SK-N-SH treated with all-trans-retinoic acid at 6 μM for 48 hours (cell line): ENCODE results near the gene MYH9.
"Not testable (repeated sequence)": the region's sequence is repeated elsewhere in the genome, so short reads cannot be mapped to it uniquely, and the experiment has no call there.

ENCODE experiments used
- ATAC-seq: fragments of 200-7000 bp; cut with Tn5 transposase; 3 replicates; pipeline ENCODE4 v1.9.1; 2020; ENCODE audit warnings: mild to moderate bottlenecking, moderate library complexity
- ARNTL ChIP-seq: fragments of 450-650 bp; formaldehyde crosslinking; IDR thresholded peaks from 2 replicates; pipeline ENCODE4 v1.5.0; 2020; ENCODE audit warnings: low read depth, mild to moderate bottlenecking, moderate library complexity, borderline replicate concordance
- BACH2 ChIP-seq: fragments of 250-450 bp; sonication (Bioruptor Pico); IDR thresholded peaks from 2 replicates; pipeline ENCODE4 v1.9.0; 2021; ENCODE audit warnings: mild to moderate bottlenecking, borderline replicate concordance
- CREB5 ChIP-seq: fragments of 250-450 bp; sonication (Bioruptor Pico); IDR thresholded peaks from 2 replicates; pipeline ENCODE4 v1.5.1; 2020; ENCODE audit warnings: low read depth, mild to moderate bottlenecking, moderate library complexity
- CSDC2 ChIP-seq: fragments of 250-450 bp; sonication (Bioruptor Pico); IDR thresholded peaks from 2 replicates; pipeline ENCODE4 v1.5.0; 2020; ENCODE audit warnings: mild to moderate bottlenecking, moderate library complexity
- ESRRG ChIP-seq: fragments of 250-450 bp; sonication (Bioruptor Pico); IDR thresholded peaks from 2 replicates; pipeline ENCODE4 v1.6.1; 2021; ENCODE audit warnings: mild to moderate bottlenecking
- GLIS3 ChIP-seq: fragments of 250-450 bp; sonication (Bioruptor Pico); IDR thresholded peaks from 2 replicates; pipeline ENCODE4 v1.5.0; 2020; ENCODE audit warnings: mild to moderate bottlenecking, moderate library complexity
- ISL1 ChIP-seq: fragments of 250-450 bp; sonication (Bioruptor Pico); IDR thresholded peaks from 2 replicates; pipeline ENCODE4 v2.1.2; 2022; ENCODE audit warnings: mild to moderate bottlenecking, moderate library complexity
- OSR1 ChIP-seq: fragments of 250-450 bp; sonication (Bioruptor Pico); IDR thresholded peaks from 2 replicates; pipeline ENCODE4 v1.8.0; 2022; ENCODE audit warnings: moderate library complexity, mild to moderate bottlenecking, inconsistent platforms
- PATZ1 ChIP-seq: fragments of 250-450 bp; sonication (Bioruptor Pico); IDR thresholded peaks from 2 replicates; pipeline ENCODE4 v1.8.0; 2020; ENCODE audit warnings: mild to moderate bottlenecking, moderate library complexity, borderline replicate concordance
- PPARA ChIP-seq: fragments of 250-450 bp; sonication (Bioruptor Pico); IDR thresholded peaks from 2 replicates; pipeline ENCODE4 v1.5.0; 2020; ENCODE audit warnings: mild to moderate bottlenecking, borderline replicate concordance
- RARB ChIP-seq: fragments of 250-450 bp; sonication (Bioruptor Pico); IDR thresholded peaks from 2 replicates; pipeline ENCODE4 v1.8.0; 2021; ENCODE audit warnings: mild to moderate bottlenecking, moderate library complexity
- SNAI2 ChIP-seq: fragments of 250-450 bp; sonication (Bioruptor Pico); IDR thresholded peaks from 2 replicates; pipeline ENCODE4 v1.5.0; 2020; ENCODE audit warnings: mild to moderate bottlenecking, moderate library complexity
- TCF4 ChIP-seq: fragments of 250-450 bp; sonication (Bioruptor Pico); IDR thresholded peaks from 2 replicates; pipeline ENCODE4 v1.8.0; 2021; ENCODE audit warnings: mild to moderate bottlenecking, moderate library complexity, borderline replicate concordance
- TOX ChIP-seq: fragments of 250-450 bp; sonication (Bioruptor Pico); IDR thresholded peaks from 2 replicates; pipeline ENCODE4 v1.8.0; 2021; ENCODE audit warnings: mild to moderate bottlenecking, moderate library complexity, borderline replicate concordance
- ZC3H10 ChIP-seq: fragments of 250-450 bp; sonication (Bioruptor Pico); IDR thresholded peaks from 2 replicates; pipeline ENCODE4 v1.5.1; 2021; ENCODE audit warnings: mild to moderate bottlenecking, moderate library complexity
- ZFP30 ChIP-seq: fragments of 450-650 bp; formaldehyde crosslinking; IDR thresholded peaks from 2 replicates; pipeline ENCODE4 v1.5.0; 2022; ENCODE audit warnings: mild to moderate bottlenecking, moderate library complexity
- ZNF565 ChIP-seq: fragments of 450-650 bp; formaldehyde crosslinking; conservative IDR thresholded peaks from 2 replicates; pipeline ENCODE4 v1.5.0; 2020; ENCODE audit warnings: low read depth, mild to moderate bottlenecking, moderate library complexity
- ZNF70 ChIP-seq: fragments of 450-650 bp; formaldehyde crosslinking; IDR thresholded peaks from 2 replicates; pipeline ENCODE4 v1.5.0; 2020; ENCODE audit warnings: mild to moderate bottlenecking, moderate library complexity
- ZNF8 ChIP-seq: fragments of 450-650 bp; formaldehyde crosslinking; IDR thresholded peaks from 2 replicates; pipeline ENCODE4 v1.5.0; 2020; ENCODE audit warnings: mild to moderate bottlenecking, moderate library complexity
- TF ChIP-seq, protein P1 (sequence below): fragments of 250-450 bp; sonication (Bioruptor Pico); IDR thresholded peaks from 2 replicates; pipeline ENCODE4 v1.8.0; 2021; ENCODE audit warnings: low read depth, mild to moderate bottlenecking, moderate library complexity, borderline replicate concordance
- TF ChIP-seq, protein P2 (sequence below): fragments of 250-450 bp; sonication (Bioruptor Pico); IDR thresholded peaks from 2 replicates; pipeline ENCODE4 v1.5.0; 2020; ENCODE audit warnings: mild to moderate bottlenecking, moderate library complexity
- TF ChIP-seq, protein P3 (sequence below): fragments of 250-450 bp; sonication (Bioruptor Pico); IDR thresholded peaks from 2 replicates; pipeline ENCODE4 v1.5.1; 2021; ENCODE audit warnings: mild to moderate bottlenecking, moderate library complexity

Gene MYH9

DNA sequence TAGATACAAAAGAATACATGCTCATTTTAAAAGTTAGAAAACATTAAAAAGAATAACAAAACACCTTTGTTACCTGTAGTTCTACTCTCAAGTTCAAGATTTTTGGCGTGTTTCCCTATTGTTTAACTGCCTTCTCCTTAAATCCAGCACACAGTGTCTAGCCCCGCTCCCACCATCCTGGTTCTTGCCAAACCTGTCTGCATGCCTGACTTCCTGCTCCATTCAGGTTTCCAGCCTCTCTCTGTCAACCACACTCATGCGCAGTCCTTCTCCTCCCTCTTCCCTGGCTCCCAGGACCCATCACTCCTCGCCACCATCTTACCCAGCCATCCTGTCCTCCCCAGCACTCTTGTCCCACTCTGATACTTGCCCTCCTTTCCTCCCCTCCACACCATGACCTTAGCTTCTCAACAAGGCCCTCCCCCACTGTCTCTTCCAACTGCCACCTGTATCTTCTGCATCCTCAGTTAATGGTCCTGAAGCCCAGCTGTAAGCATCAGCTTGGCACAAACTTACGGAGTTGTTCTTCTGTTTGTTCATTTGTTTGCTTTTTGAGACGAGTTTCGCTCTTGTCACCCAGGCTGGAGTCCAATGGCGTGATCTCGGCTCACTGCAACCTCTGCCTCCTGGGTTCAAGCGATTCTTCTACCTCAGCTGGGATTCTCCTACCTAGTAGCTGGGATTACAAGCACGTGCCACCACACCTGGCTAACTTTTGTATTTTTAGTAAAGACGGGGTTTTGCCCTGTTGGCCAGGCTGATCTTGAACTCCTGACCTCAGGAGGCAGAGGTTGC lies 7.5 kb upstream of the MYH9 start (continued):
- TF ChIP-seq PATZ1 (CRISPR knock-in tag): no peak
- TF ChIP-seq, all 23 proteins: peak for 0

- TF ChIP-seq ZNF565 (CRISPR knock-in tag) (no peak), ESRRG (no peak), ZFP30 (no peak), GLIS3 (CRISPR knock-in tag) (no peak), ZC3H10 (CRISPR knock-in tag) (no peak), PATZ1 (CRISPR knock-in tag) (no peak), SNAI2 (CRISPR knock-in tag) (no peak), OSR1 (CRISPR knock-in tag) (no peak), ZNF70 (CRISPR knock-in tag) (no peak), ZNF8 (no peak), TOX (CRISPR knock-in tag) (no peak), BACH2 (no peak), CSDC2 (CRISPR knock-in tag) (no peak), ISL1 (CRISPR knock-in tag) (no peak)
- TF ChIP-seq, protein P1, sequence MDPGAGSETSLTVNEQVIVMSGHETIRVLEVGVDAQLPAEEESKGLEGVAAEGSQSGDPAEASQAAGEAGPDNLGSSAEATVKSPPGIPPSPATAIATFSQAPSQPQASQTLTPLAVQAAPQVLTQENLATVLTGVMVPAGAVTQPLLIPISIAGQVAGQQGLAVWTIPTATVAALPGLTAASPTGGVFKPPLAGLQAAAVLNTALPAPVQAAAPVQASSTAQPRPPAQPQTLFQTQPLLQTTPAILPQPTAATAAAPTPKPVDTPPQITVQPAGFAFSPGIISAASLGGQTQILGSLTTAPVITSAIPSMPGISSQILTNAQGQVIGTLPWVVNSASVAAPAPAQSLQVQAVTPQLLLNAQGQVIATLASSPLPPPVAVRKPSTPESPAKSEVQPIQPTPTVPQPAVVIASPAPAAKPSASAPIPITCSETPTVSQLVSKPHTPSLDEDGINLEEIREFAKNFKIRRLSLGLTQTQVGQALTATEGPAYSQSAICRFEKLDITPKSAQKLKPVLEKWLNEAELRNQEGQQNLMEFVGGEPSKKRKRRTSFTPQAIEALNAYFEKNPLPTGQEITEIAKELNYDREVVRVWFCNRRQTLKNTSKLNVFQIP (CRISPR knock-in tag): no peak
- TF ChIP-seq, protein P2, sequence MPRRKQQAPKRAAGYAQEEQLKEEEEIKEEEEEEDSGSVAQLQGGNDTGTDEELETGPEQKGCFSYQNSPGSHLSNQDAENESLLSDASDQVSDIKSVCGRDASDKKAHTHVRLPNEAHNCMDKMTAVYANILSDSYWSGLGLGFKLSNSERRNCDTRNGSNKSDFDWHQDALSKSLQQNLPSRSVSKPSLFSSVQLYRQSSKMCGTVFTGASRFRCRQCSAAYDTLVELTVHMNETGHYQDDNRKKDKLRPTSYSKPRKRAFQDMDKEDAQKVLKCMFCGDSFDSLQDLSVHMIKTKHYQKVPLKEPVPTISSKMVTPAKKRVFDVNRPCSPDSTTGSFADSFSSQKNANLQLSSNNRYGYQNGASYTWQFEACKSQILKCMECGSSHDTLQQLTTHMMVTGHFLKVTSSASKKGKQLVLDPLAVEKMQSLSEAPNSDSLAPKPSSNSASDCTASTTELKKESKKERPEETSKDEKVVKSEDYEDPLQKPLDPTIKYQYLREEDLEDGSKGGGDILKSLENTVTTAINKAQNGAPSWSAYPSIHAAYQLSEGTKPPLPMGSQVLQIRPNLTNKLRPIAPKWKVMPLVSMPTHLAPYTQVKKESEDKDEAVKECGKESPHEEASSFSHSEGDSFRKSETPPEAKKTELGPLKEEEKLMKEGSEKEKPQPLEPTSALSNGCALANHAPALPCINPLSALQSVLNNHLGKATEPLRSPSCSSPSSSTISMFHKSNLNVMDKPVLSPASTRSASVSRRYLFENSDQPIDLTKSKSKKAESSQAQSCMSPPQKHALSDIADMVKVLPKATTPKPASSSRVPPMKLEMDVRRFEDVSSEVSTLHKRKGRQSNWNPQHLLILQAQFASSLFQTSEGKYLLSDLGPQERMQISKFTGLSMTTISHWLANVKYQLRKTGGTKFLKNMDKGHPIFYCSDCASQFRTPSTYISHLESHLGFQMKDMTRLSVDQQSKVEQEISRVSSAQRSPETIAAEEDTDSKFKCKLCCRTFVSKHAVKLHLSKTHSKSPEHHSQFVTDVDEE (CRISPR knock-in tag): no peak
- TF ChIP-seq, protein P3, sequence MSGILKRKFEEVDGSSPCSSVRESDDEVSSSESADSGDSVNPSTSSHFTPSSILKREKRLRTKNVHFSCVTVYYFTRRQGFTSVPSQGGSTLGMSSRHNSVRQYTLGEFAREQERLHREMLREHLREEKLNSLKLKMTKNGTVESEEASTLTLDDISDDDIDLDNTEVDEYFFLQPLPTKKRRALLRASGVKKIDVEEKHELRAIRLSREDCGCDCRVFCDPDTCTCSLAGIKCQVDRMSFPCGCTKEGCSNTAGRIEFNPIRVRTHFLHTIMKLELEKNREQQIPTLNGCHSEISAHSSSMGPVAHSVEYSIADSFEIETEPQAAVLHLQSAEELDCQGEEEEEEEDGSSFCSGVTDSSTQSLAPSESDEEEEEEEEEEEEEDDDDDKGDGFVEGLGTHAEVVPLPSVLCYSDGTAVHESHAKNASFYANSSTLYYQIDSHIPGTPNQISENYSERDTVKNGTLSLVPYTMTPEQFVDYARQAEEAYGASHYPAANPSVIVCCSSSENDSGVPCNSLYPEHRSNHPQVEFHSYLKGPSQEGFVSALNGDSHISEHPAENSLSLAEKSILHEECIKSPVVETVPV (CRISPR knock-in tag): no peak
- no peak for ATAC-seq
Observed at GRCh38 chr22:36391638-36392037, 3.9 kb upstream of the MYH9 start.

GRCh38 chr22:36389122-36389521 lies 1.4 kb upstream of the MYH9 start:
- ATAC-seq: not testable (repeated sequence)

DNA sequence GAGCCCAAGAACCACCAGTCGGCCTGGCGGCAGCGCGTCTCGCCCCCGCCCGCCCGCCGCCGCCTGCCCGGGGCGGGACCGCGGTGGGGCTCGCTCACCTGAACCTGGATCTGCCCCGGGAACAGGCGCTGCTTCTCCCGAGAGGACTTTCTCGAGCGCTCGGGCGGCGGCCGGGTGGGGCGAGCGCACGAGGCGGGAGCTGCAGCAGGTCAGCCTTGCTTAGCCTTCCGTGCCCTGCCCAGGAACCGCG lies 133 bp downstream of the MYH9 start:
- no peak for ATAC-seq
- TF ChIP-seq CREB5 (CRISPR knock-in tag) (no peak), ESRRG (no peak), SNAI2 (CRISPR knock-in tag) (no peak), ZFP30 (no peak), PATZ1 (CRISPR knock-in tag) (no peak), ARNTL (CRISPR knock-in tag) (no peak), PPARA (CRISPR knock-in tag) (no peak), RARB (CRISPR knock-in tag) (no peak), TCF4 (CRISPR knock-in tag) (no peak), GLIS3 (CRISPR knock-in tag) (no peak)
- TF ChIP-seq, protein P1 (CRISPR knock-in tag): no peak
